GM12878 (cell line): ENCODE results near the gene TRABD2B. TPM values are rescaled to one million over a fixed set of nuclear protein-coding genes. Genes with fewer than 3 reads are reported as not detected.

Experiments used
- MTA2 ChIP-seq: fragments of 450-650 bp; IDR thresholded peaks from 2 replicates; pipeline ENCODE4 v1.6.1; 2016; ENCODE audit warnings: low read depth, mild to moderate bottlenecking, moderate library complexity
- MYB ChIP-seq: fragments of 150-350 bp; IDR thresholded peaks from 2 replicates; pipeline ENCODE4 v1.6.1; 2014; ENCODE audit warnings: mild to moderate bottlenecking, low read depth, low read length, borderline replicate concordance
- NR2C1 ChIP-seq: fragments of 450-650 bp; IDR thresholded peaks from 2 replicates; pipeline ENCODE4 v1.6.1; 2017; ENCODE audit warnings: antibody characterized with exemption, mild to moderate bottlenecking, moderate library complexity
- RCOR1 ChIP-seq: conservative IDR thresholded peaks from 2 replicates; pipeline ENCODE4 v1.6.1; 2012; ENCODE audit warnings: low read depth, low read length, improper control_type of control experiment
- SIX5 ChIP-seq: IDR thresholded peaks from 2 replicates; pipeline ENCODE4 v1.6.1; 2011; ENCODE audit warnings: mild to moderate bottlenecking, low read depth, low read length, moderate library complexity; ENCODE audit not compliant: severe bottlenecking
- SMARCA5 ChIP-seq: fragments of 450-650 bp; IDR thresholded peaks from 2 replicates; pipeline ENCODE4 v1.6.1; 2017; ENCODE audit warnings: mild to moderate bottlenecking
- ZNF622 ChIP-seq: fragments of 450-650 bp; IDR thresholded peaks from 2 replicates; pipeline ENCODE4 v1.6.1; 2017; ENCODE audit warnings: mild to moderate bottlenecking, inconsistent platforms
- polyA plus RNA-seq, 11 experiments: library from polyadenylated mRNA; depleted of rRNA in 4 of 11; unstranded in 6 of 11; stranded (reverse) in 5 of 11; fragments of >200 nt; fragmentation: Nextera tagmentation in 4 of 11; fragmentation: Illumina TruSeq in 1 of 11; extraction: Ambion mirVana in 4 of 11; extraction: Trizol in 1 of 11; gene quantifications; 1 replicate in 1 of 11; 2 replicates in 10 of 11; pipeline versions ENCODE4 v1.2.1 to v1.2.3, GENCODE V29; 2011 to 2016; ENCODE audit warnings: inconsistent platforms in 2 of 11, missing spikeins in 2 of 11, low read depth in 1 of 11
- total RNA-seq, 4 experiments: library from RNA; depleted of rRNA in 3 of 4; stranded (reverse); fragments of >200 nt in 3 of 4; fragmentation: Illumina TruSeq in 1 of 4; extraction: Trizol in 1 of 4; gene quantifications; 2 replicates each; pipeline versions ENCODE4 v1.2.1 to v1.2.3, GENCODE V29; 2013 to 2021
- TF ChIP-seq, protein P1 (sequence below): fragments of 150-350 bp; IDR thresholded peaks from 2 replicates; pipeline ENCODE4 v1.6.1; 2016; ENCODE audit warnings: low read depth, low read length
- TF ChIP-seq, protein P2 (sequence below): fragments of 450-650 bp; IDR thresholded peaks from 2 replicates; pipeline ENCODE4 v1.6.1; 2018; ENCODE audit warnings: mild to moderate bottlenecking, low read depth, moderate library complexity; ENCODE audit not compliant: partially characterized antibody
- TF ChIP-seq, protein P3 (sequence below): fragments of 450-650 bp; IDR thresholded peaks from 2 replicates; pipeline ENCODE4 v1.6.1; 2017; ENCODE audit warnings: mild to moderate bottlenecking

TRABD2B gene
- total and polyA plus RNA-seq, 10 of the 15 experiments (the other 5 are each of a cell fraction or from before 2014, with no cell fraction given): not detected

GRCh38 chr1:48007047-48007446 is 9.9 kb upstream of the TRABD2B start (continued):
- TF ChIP-seq, protein P1, sequence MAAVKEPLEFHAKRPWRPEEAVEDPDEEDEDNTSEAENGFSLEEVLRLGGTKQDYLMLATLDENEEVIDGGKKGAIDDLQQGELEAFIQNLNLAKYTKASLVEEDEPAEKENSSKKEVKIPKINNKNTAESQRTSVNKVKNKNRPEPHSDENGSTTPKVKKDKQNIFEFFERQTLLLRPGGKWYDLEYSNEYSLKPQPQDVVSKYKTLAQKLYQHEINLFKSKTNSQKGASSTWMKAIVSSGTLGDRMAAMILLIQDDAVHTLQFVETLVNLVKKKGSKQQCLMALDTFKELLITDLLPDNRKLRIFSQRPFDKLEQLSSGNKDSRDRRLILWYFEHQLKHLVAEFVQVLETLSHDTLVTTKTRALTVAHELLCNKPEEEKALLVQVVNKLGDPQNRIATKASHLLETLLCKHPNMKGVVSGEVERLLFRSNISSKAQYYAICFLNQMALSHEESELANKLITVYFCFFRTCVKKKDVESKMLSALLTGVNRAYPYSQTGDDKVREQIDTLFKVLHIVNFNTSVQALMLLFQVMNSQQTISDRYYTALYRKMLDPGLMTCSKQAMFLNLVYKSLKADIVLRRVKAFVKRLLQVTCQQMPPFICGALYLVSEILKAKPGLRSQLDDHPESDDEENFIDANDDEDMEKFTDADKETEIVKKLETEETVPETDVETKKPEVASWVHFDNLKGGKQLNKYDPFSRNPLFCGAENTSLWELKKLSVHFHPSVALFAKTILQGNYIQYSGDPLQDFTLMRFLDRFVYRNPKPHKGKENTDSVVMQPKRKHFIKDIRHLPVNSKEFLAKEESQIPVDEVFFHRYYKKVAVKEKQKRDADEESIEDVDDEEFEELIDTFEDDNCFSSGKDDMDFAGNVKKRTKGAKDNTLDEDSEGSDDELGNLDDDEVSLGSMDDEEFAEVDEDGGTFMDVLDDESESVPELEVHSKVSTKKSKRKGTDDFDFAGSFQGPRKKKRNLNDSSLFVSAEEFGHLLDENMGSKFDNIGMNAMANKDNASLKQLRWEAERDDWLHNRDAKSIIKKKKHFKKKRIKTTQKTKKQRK: no peak
- TF ChIP-seq MTA2 (no peak), RCOR1 (no peak), ZNF622 (no peak), SMARCA5 (no peak), NR2C1 (no peak), MYB (no peak), SIX5 (no peak)
- TF ChIP-seq, protein P2, sequence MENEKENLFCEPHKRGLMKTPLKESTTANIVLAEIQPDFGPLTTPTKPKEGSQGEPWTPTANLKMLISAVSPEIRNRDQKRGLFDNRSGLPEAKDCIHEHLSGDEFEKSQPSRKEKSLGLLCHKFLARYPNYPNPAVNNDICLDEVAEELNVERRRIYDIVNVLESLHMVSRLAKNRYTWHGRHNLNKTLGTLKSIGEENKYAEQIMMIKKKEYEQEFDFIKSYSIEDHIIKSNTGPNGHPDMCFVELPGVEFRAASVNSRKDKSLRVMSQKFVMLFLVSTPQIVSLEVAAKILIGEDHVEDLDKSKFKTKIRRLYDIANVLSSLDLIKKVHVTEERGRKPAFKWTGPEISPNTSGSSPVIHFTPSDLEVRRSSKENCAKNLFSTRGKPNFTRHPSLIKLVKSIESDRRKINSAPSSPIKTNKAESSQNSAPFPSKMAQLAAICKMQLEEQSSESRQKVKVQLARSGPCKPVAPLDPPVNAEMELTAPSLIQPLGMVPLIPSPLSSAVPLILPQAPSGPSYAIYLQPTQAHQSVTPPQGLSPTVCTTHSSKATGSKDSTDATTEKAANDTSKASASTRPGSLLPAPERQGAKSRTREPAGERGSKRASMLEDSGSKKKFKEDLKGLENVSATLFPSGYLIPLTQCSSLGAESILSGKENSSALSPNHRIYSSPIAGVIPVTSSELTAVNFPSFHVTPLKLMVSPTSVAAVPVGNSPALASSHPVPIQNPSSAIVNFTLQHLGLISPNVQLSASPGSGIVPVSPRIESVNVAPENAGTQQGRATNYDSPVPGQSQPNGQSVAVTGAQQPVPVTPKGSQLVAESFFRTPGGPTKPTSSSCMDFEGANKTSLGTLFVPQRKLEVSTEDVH: no peak
- TF ChIP-seq, protein P3, sequence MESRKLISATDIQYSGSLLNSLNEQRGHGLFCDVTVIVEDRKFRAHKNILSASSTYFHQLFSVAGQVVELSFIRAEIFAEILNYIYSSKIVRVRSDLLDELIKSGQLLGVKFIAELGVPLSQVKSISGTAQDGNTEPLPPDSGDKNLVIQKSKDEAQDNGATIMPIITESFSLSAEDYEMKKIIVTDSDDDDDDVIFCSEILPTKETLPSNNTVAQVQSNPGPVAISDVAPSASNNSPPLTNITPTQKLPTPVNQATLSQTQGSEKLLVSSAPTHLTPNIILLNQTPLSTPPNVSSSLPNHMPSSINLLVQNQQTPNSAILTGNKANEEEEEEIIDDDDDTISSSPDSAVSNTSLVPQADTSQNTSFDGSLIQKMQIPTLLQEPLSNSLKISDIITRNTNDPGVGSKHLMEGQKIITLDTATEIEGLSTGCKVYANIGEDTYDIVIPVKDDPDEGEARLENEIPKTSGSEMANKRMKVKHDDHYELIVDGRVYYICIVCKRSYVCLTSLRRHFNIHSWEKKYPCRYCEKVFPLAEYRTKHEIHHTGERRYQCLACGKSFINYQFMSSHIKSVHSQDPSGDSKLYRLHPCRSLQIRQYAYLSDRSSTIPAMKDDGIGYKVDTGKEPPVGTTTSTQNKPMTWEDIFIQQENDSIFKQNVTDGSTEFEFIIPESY: no peak
